K562 (cell line): ENCODE data around the gene TLN1. TPM values are rescaled to one million over a fixed set of nuclear protein-coding genes. Genes with fewer than 3 reads are reported as not detected.

Experiments
- ATAC-seq: fragments of 200-7000 bp; cut with Tn5 transposase; 3 replicates; pipeline ENCODE4 v1.9.1; 2020; ENCODE audit warnings: moderate library complexity
- BruUV-seq: library from RNA; stranded (reverse); fragments of 400-500 nt; replicated peaks from 2 replicates; lab custom pipeline; 2021; lab: Mats Ljungman, UMichigan
- CTCF ChIA-PET: fragments of 300-600 bp; formaldehyde crosslinking; extraction: SDS; loops from one replicate; lab custom pipeline; 2021; ENCODE audit warnings: low intra/inter-chr PET ratio; lab: Yijun Ruan, JAX
- POLR2A ChIA-PET: fragments of 300-600, 350-650 bp; sonication (Branson Sonifier 250); formaldehyde crosslinking; extraction: SDS; loops from one replicate; lab custom pipeline; 2021; ENCODE audit warnings: antibody characterized with exemption, inconsistent platforms; lab: Yijun Ruan, JAX
- DNase-seq, 4 experiments: peaks; one replicate each; pipeline versions ENCODE4 v3.0.0 to v3.0.0-alpha.2; 2011 to 2018; ENCODE audit warnings: low spot score in 3 of 4, mixed read lengths in 3 of 4; ENCODE audit errors: extremely low read depth in 1 of 4
- FAIRE-seq: peaks from 2 replicates; lab custom pipeline; 2011; peaks lifted over from hg19 to GRCh38; lab: Jason Lieb, UNC
- H2AFZ ChIP-seq: 2 replicates; pipeline ENCODE4 v1.6.0; 2011; ENCODE audit warnings: low read depth, low read length, control low read depth, inconsistent platforms
- H3K27ac ChIP-seq: fragments of 200-600 bp; 3 replicates; pipeline ENCODE4 v1.8.0; 2011; ENCODE audit warnings: low read depth, mild to moderate bottlenecking, control low read depth, inconsistent platforms, low read length, moderate library complexity, mixed read lengths; ENCODE audit errors: extremely low read depth
- H3K27me3 ChIP-seq, 2 experiments: fragments of 300-600 bp in 1 of 2; 2 replicates in 1 of 2; 3 replicates in 1 of 2; pipeline versions ENCODE4 v1.6.0 to v1.8.0; 2011; ENCODE audit warnings: inconsistent platforms in 2 of 2, low read length in 2 of 2, mild to moderate bottlenecking in 1 of 2, mixed read lengths in 1 of 2, moderate library complexity in 1 of 2; ENCODE audit not compliant: control insufficient read depth in 2 of 2, insufficient read depth in 2 of 2
- H3K36me3 ChIP-seq: fragments of 300-600 bp; 3 replicates; pipeline ENCODE4 v1.8.0; 2011; ENCODE audit warnings: mild to moderate bottlenecking, low read length, inconsistent platforms; ENCODE audit not compliant: control insufficient read depth, insufficient read depth
- H3K4me1 ChIP-seq, 2 experiments: fragments of 200-600 bp in 1 of 2; replicated peaks in 1 of 2; 2 replicates in 1 of 2; 3 replicates in 1 of 2; pipeline versions ENCODE4 v1.5.1 to v1.8.0; 2011; ENCODE audit warnings: inconsistent platforms in 2 of 2, low read length in 2 of 2, mild to moderate bottlenecking in 1 of 2, mixed read lengths in 1 of 2, moderate library complexity in 1 of 2; ENCODE audit not compliant: control insufficient read depth in 2 of 2, insufficient read depth in 2 of 2
- H3K4me2 ChIP-seq: 2 replicates; pipeline ENCODE4 v1.6.1; 2011; ENCODE audit warnings: low read length, control low read depth, inconsistent platforms, mixed read lengths; ENCODE audit not compliant: insufficient read depth
- H3K4me3 ChIP-seq: fragments of 200-600 bp; sonication (generic), shearing (Covaris generic); 2 replicates; pipeline ENCODE4 v1.5.1; 2016; ENCODE audit warnings: control low read depth, inconsistent platforms
- H3K79me2 ChIP-seq: fragments of 200-600 bp; 3 replicates; pipeline ENCODE4 v1.8.0; 2011; ENCODE audit warnings: low read length, inconsistent platforms; ENCODE audit not compliant: control insufficient read depth, insufficient read depth
- H3K9ac ChIP-seq, 2 experiments: 2 replicates each; pipeline versions ENCODE4 v1.6.0 to v1.6.1; 2011; ENCODE audit warnings: low read depth in 2 of 2, low read length in 2 of 2, control low read depth in 1 of 2, inconsistent platforms in 1 of 2, mild to moderate bottlenecking in 1 of 2, mixed read lengths in 1 of 2; ENCODE audit not compliant: insufficient read depth in 1 of 2
- H3K9me1 ChIP-seq: one replicate; pipeline ENCODE4 v1.6.0; 2011; ENCODE audit warnings: inconsistent platforms, mild to moderate bottlenecking, low read length, moderate library complexity; ENCODE audit not compliant: control insufficient read depth, insufficient read depth
- H3K9me3 ChIP-seq: replicated peaks from 2 replicates; pipeline ENCODE4 v1.5.1; 2011; ENCODE audit warnings: low read depth, low read length, inconsistent platforms; ENCODE audit not compliant: control insufficient read depth, insufficient read depth
- H4K20me1 ChIP-seq: replicated peaks from 2 replicates; pipeline ENCODE4 v1.6.1; 2011; ENCODE audit warnings: low read length, inconsistent platforms, mixed read lengths; ENCODE audit not compliant: control insufficient read depth, insufficient read depth
- BMI1 ChIP-seq: fragments of 150-350 bp; IDR thresholded peaks from 2 replicates; pipeline ENCODE4 v1.6.1; 2014; ENCODE audit warnings: low read length
- MTF1 ChIP-seq: fragments of 250-450 bp; sonication (Bioruptor Pico); IDR thresholded peaks from 2 replicates; pipeline ENCODE4 v1.9.0; 2021; ENCODE audit warnings: moderate library complexity, mild to moderate bottlenecking, inconsistent platforms, borderline replicate concordance
- SMARCC2 ChIP-seq: fragments of 450-650 bp; IDR thresholded peaks from 2 replicates; pipeline ENCODE4 v1.6.1; 2017; ENCODE audit warnings: antibody characterized with exemption, moderate library complexity, mild to moderate bottlenecking, low read depth
- SPI1 ChIP-seq: IDR thresholded peaks from 2 replicates; pipeline ENCODE4 v1.6.1; 2011; ENCODE audit warnings: low read depth, low read length, control low read depth, borderline replicate concordance
- ZNF551 ChIP-seq: fragments of 250-450 bp; sonication (Bioruptor Pico); IDR thresholded peaks from 2 replicates; pipeline ENCODE4 v1.5.0; 2021; ENCODE audit warnings: mild to moderate bottlenecking, moderate library complexity
- ZNF76 ChIP-seq: fragments of 250-450 bp; sonication (Bioruptor Pico); IDR thresholded peaks from 2 replicates; pipeline ENCODE4 v1.4.0; 2020; ENCODE audit warnings: mild to moderate bottlenecking, moderate library complexity, borderline replicate concordance
- WGBS: fragments of 100-300 bp; shearing (Covaris generic); methylation state at CpG from one replicate; pipeline ENCODE4 v1.1.6; 2016; ENCODE audit warnings: low coverage, mixed read lengths; ENCODE audit not compliant: insufficient coverage; ENCODE audit errors: missing lambda C conversion rate; 5-methylcytosine and 5-hydroxymethylcytosine counted together
- in situ Hi-C: fragments of 300-500 bp; cut with MboI; formaldehyde crosslinking; loops from 4 replicates; pipeline ENCODE4 v1.15.0; 2018; ENCODE audit warnings: inconsistent platforms, mixed read lengths
- intact Hi-C: fragments of 100-400 bp; cut with micrococcal nuclease; formaldehyde crosslinking; loops from 2 replicates; pipeline ENCODE4 v1.14.2; 2022
- polyA plus RNA-seq, 8 experiments: library from polyadenylated mRNA; depleted of rRNA in 4 of 8; stranded (reverse) in 5 of 8; unstranded in 3 of 8; fragments of >200 nt; fragmentation: Nextera tagmentation in 2 of 8; fragmentation: Illumina TruSeq in 1 of 8; extraction: Ambion mirVana in 2 of 8; extraction: Trizol in 1 of 8; gene quantifications; 2 replicates each; pipeline versions ENCODE4 v1.2.1 to v1.2.3, GENCODE V29; 2011 to 2014; ENCODE audit warnings: inconsistent platforms in 1 of 8, missing spikeins in 1 of 8
- total RNA-seq, 7 experiments: library from RNA; depleted of rRNA in 6 of 7; stranded (reverse); fragments of >200 nt in 6 of 7; fragmentation: Illumina TruSeq in 2 of 7; extraction: Trizol in 2 of 7; gene quantifications; 2 replicates each; pipeline versions ENCODE4 v1.2.1 to v1.2.3, GENCODE V29; 2011 to 2021; ENCODE audit warnings: low replicate concordance in 1 of 7
- TF ChIP-seq, protein P1 (sequence below): IDR thresholded peaks from 2 replicates; pipeline ENCODE4 v1.6.1; 2011; ENCODE audit not compliant: insufficient read length; ENCODE audit errors: extremely low read depth
- TF ChIP-seq, protein P2 (sequence below): fragments of 250-450 bp; sonication (Bioruptor Pico); IDR thresholded peaks from 2 replicates; pipeline ENCODE4 v1.9.0; 2021; ENCODE audit warnings: mild to moderate bottlenecking

TLN1 gene
- total and polyA plus RNA-seq, 9 of the 15 experiments (the other 6 are each of a cell fraction or from before 2014, with no cell fraction given), result 3.6 to 240 (median 54.8) TPM

DNA sequence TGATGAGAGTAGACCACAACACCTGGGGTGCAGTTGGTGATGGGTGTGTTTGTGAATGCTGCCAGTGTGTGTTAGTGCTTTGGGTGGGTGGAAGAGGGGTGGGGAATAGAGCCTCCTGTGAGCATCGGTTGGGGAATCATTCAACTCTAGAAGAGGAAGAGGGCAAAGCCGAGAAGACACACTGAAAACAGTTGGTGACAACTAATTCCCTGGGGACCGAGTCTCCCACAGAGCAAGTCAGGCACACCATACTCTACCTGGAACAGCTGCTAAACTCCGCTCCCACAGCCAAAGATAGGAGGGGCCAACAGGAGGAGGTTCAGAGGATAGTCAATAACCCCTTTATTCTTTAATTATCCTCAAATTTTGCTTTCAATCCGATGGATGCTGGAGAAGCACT is 65.4 kb downstream of the TLN1 start:
- no peaks in the 10 kb centered on the region for H4K20me1 ChIP-seq
- H2AFZ ChIP-seq, result peak overlapping the region; percentile 33; the same call in 1 of the 2 replicates
- H3K9ac ChIP-seq, result no peak overlapping the region
- no peak overlapping the region for H3K27ac ChIP-seq
- ATAC-seq, result no peak
- FAIRE-seq, result no peak
- no peak overlapping the region for H3K4me3 ChIP-seq
- WGBS, result 86% methylated on average over 4 of the region's 5 CpGs
- H3K4me2 ChIP-seq, result no peak overlapping the region
- in situ Hi-C loops (no loop called here), intact Hi-C loops (loop anchor here (10.0 kb wide), 1 partner anchor 148 kb away; the partner anchor contains the start of genes HINT2 and SPAG8)
- H3K4me1 ChIP-seq, result peaks cover 13 to 17% of the 10 kb centered on the region in 2 experiments
- H3K79me2 ChIP-seq, result peaks cover 18% of the 10 kb centered on the region
- peaks cover 21% of the 10 kb centered on the region; the same call in 2 of the 3 replicates for H3K36me3 ChIP-seq
- DNase-seq, result no peak
- no peaks in the 10 kb centered on the region for H3K9me3 ChIP-seq
- no peaks in the 10 kb centered on the region for H3K9me1 ChIP-seq
- ChIA-PET CTCF (no interaction called here), POLR2A (interaction anchor here (1.2 kb wide), 1 partner anchor 9 kb away, joined by 4 read pairs; the partner anchor contains the start of genes CCDC107 and RMRP)
- no peak for TF ChIP-seq ZNF551 (CRISPR knock-in tag)
- no peak for TF ChIP-seq SPI1
- TF ChIP-seq, protein P1, sequence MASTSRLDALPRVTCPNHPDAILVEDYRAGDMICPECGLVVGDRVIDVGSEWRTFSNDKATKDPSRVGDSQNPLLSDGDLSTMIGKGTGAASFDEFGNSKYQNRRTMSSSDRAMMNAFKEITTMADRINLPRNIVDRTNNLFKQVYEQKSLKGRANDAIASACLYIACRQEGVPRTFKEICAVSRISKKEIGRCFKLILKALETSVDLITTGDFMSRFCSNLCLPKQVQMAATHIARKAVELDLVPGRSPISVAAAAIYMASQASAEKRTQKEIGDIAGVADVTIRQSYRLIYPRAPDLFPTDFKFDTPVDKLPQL, result no peak
- no peak for TF ChIP-seq BMI1
- no peak for TF ChIP-seq ZNF76 (CRISPR knock-in tag)
- TF ChIP-seq, protein P2, sequence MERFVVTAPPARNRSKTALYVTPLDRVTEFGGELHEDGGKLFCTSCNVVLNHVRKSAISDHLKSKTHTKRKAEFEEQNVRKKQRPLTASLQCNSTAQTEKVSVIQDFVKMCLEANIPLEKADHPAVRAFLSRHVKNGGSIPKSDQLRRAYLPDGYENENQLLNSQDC (CRISPR knock-in tag), result no peak
- TF ChIP-seq SMARCC2, result no peak
- TF ChIP-seq MTF1 (CRISPR knock-in tag), result no peak
- H3K27me3 ChIP-seq, result no peaks in the 10 kb centered on the region
- no TSS peak for BruUV-seq
